GM18499 (cell line): ENCODE data around the gene LRCOL1.

Experiments
- ATAC-seq: cut with Tn5 transposase; IDR thresholded peaks from one replicate; pipeline ENCODE4 v1.9.1; 2021; ENCODE audit warnings: moderate number of reproducible peaks; ENCODE audit not compliant: insufficient read depth, unreplicated experiment

The LRCOL1 gene

GRCh38 chr12:132586929-132587328, 23.5 kb downstream of the LRCOL1 start:
- ATAC-seq: no peak

GRCh38 chr12:132585177-132585576, 25.2 kb downstream of the LRCOL1 start:
- ATAC-seq: no peak

GRCh38 chr12:132584429-132584828, 26.0 kb downstream of the LRCOL1 start:
- no peak for ATAC-seq

- ATAC-seq: no peak
These were observed 26.6 kb downstream of the LRCOL1 start for GRCh38 chr12:132583736-132584135.

GRCh38 chr12:132583411-132583710, 27.0 kb downstream of the LRCOL1 start:
- ATAC-seq: no peak

- ATAC-seq: no peak
These were observed 27.6 kb downstream of the LRCOL1 start for GRCh38 chr12:132582582-132583410.

- no peak for ATAC-seq
These were observed 28.3 kb downstream of the LRCOL1 start for GRCh38 chr12:132582058-132582420.

- no peak for ATAC-seq
These were observed 28.9 kb downstream of the LRCOL1 start for GRCh38 chr12:132581348-132582057.

GRCh38 chr12:132580701-132581292, 29.6 kb downstream of the LRCOL1 start:
- no peak for ATAC-seq

GRCh38 chr12:132579744-132580143, 30.6 kb downstream of the LRCOL1 start:
- no peak for ATAC-seq

- ATAC-seq: no peak
These were observed 31.6 kb downstream of the LRCOL1 start for GRCh38 chr12:132578826-132579225.

GRCh38 chr12:132578118-132578517, 32.3 kb downstream of the LRCOL1 start:
- no peak for ATAC-seq

GRCh38 chr12:132577191-132577920, 33.0 kb downstream of the LRCOL1 start:
- ATAC-seq: no peak

GRCh38 chr12:132576701-132577100, 33.7 kb downstream of the LRCOL1 start:
- no peak for ATAC-seq

- ATAC-seq: no peak
These were observed 34.7 kb downstream of the LRCOL1 start for GRCh38 chr12:132575661-132576060.

GRCh38 chr12:132574271-132574996, 35.9 kb downstream of the LRCOL1 start:
- ATAC-seq: no peak

- no peak for ATAC-seq
These were observed 37.3 kb downstream of the LRCOL1 start for GRCh38 chr12:132572801-132573760.

GRCh38 chr12:132572106-132572505, 38.3 kb downstream of the LRCOL1 start:
- no peak for ATAC-seq

- no peak for ATAC-seq
These were observed 38.8 kb downstream of the LRCOL1 start for GRCh38 chr12:132571598-132571997.
